MM.1S (cell line): Measurements from ENCODE around the gene SENP6.

Experiments used
- DNase-seq: peaks from one replicate; pipeline ENCODE4 v3.0.0-alpha.2; 2015
- H2AFZ ChIP-seq: fragments of 300-600 bp; sonication (generic); 2 replicates; pipeline ENCODE4 v1.6.0; 2016; ENCODE audit warnings: antibody characterized with exemption, low read length
- H3F3A ChIP-seq: fragments of 300-600 bp; sonication (generic); 2 replicates; pipeline ENCODE4 v1.6.1; 2016; ENCODE audit warnings: mild to moderate bottlenecking, antibody characterized with exemption, low read length, moderate library complexity, mixed read lengths; ENCODE audit not compliant: insufficient read depth
- H3K27ac ChIP-seq: fragments of 300-600 bp; sonication (generic); 2 replicates; pipeline ENCODE4 v1.5.1; 2016; ENCODE audit warnings: mild to moderate bottlenecking, low read length
- H3K27me3 ChIP-seq: fragments of 300-600 bp; sonication (generic); replicated peaks from 2 replicates; pipeline ENCODE4 v1.6.0; 2016; ENCODE audit warnings: low read length; ENCODE audit not compliant: insufficient read depth
- H3K36me3 ChIP-seq: fragments of 300-600 bp; sonication (generic); replicated peaks from 2 replicates; pipeline ENCODE4 v1.6.1; 2016; ENCODE audit warnings: mild to moderate bottlenecking, low read length, mixed read lengths; ENCODE audit not compliant: insufficient read depth
- H3K4me1 ChIP-seq: fragments of 300-600 bp; sonication (generic); 2 replicates; pipeline ENCODE4 v1.6.1; 2016; ENCODE audit warnings: low read length, mixed read lengths
- H3K4me2 ChIP-seq: fragments of 300-600 bp; sonication (generic); 2 replicates; pipeline ENCODE4 v1.6.0; 2016; ENCODE audit warnings: low read depth, low read length
- H3K4me3 ChIP-seq: fragments of 300-600 bp; sonication (generic); 2 replicates; pipeline ENCODE4 v1.5.1; 2016; ENCODE audit warnings: low read length, mixed read lengths
- H3K79me2 ChIP-seq: fragments of 300-600 bp; sonication (generic); 2 replicates; pipeline ENCODE4 v1.6.1; 2016; ENCODE audit warnings: mixed run types, low read length, mixed read lengths
- H3K9ac ChIP-seq: fragments of 300-600 bp; sonication (generic); 2 replicates; pipeline ENCODE4 v1.6.1; 2016; ENCODE audit warnings: low read length, mixed read lengths
- H3K9me2 ChIP-seq: fragments of 300-600 bp; sonication (generic); replicated peaks from 2 replicates; pipeline ENCODE4 v1.6.1; 2016; ENCODE audit warnings: mild to moderate bottlenecking, low read length, mixed read lengths; ENCODE audit not compliant: insufficient read depth
- H3K9me3 ChIP-seq: fragments of 300-600 bp; sonication (generic); replicated peaks from 2 replicates; pipeline ENCODE4 v1.6.1; 2016; ENCODE audit warnings: mild to moderate bottlenecking, low read length, mixed read lengths; ENCODE audit not compliant: insufficient read depth
- H4K20me1 ChIP-seq: fragments of 300-600 bp; sonication (generic); 2 replicates; pipeline ENCODE4 v1.6.1; 2016; ENCODE audit warnings: mild to moderate bottlenecking, low read length, moderate library complexity, mixed read lengths; ENCODE audit not compliant: insufficient read depth
- EZH2 ChIP-seq: fragments of 300-600 bp; sonication (generic); optimal IDR thresholded peaks from 2 replicates; pipeline ENCODE3; 2017; ENCODE audit warnings: low read depth, mild to moderate bottlenecking, antibody characterized with exemption, low read length, mixed read lengths
- EZH2phosphoT487 ChIP-seq: fragments of 300-600 bp; sonication (generic); IDR thresholded peaks from 2 replicates; pipeline ENCODE4 v1.6.1; 2018; ENCODE audit warnings: antibody characterized with exemption, low read length
- TF ChIP-seq, protein P1 (sequence below): fragments of 300-600 bp; sonication (generic); IDR thresholded peaks from 2 replicates; pipeline ENCODE4 v1.5.1; 2016; ENCODE audit warnings: antibody characterized with exemption, low read length, mixed read lengths

The SENP6 gene

DNA sequence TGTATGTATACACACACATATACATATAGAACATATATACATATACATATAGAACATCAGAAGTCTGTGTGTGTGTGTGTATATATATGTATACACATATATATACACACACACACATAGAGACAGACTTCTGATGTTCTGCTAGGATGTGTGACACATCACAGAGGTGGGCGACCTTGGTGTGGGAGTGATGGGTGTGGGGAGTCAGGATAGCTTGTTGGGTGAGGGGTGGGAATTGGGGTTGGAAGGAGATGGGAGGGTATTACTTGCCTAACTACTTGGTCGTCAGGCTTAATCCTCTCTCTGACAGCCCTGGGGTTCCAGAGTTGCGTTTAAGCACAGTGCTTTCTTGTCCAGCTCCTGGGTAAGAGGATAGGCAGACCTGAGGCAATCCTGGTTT lies 155.6 kb downstream of the SENP6 start:
- no peaks in the 10 kb centered on the region for H3K9me2 ChIP-seq
- H2AFZ ChIP-seq, result no peak overlapping the region
- TF ChIP-seq EZH2, result no peak
- TF ChIP-seq EZH2phosphoT487, result no peak
- TF ChIP-seq, protein P1, sequence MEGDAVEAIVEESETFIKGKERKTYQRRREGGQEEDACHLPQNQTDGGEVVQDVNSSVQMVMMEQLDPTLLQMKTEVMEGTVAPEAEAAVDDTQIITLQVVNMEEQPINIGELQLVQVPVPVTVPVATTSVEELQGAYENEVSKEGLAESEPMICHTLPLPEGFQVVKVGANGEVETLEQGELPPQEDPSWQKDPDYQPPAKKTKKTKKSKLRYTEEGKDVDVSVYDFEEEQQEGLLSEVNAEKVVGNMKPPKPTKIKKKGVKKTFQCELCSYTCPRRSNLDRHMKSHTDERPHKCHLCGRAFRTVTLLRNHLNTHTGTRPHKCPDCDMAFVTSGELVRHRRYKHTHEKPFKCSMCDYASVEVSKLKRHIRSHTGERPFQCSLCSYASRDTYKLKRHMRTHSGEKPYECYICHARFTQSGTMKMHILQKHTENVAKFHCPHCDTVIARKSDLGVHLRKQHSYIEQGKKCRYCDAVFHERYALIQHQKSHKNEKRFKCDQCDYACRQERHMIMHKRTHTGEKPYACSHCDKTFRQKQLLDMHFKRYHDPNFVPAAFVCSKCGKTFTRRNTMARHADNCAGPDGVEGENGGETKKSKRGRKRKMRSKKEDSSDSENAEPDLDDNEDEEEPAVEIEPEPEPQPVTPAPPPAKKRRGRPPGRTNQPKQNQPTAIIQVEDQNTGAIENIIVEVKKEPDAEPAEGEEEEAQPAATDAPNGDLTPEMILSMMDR, result no peak
- peaks cover 15% of the 10 kb centered on the region for H3K4me1 ChIP-seq
- DNase-seq, result no peak
- no peak overlapping the region for H3K27ac ChIP-seq
- H3K4me3 ChIP-seq, result no peak overlapping the region
- no peaks in the 10 kb centered on the region for H3K9me3 ChIP-seq
- H3K27me3 ChIP-seq, result no peaks in the 10 kb centered on the region
- peaks cover 8% of the 10 kb centered on the region for H3F3A ChIP-seq
- H3K36me3 ChIP-seq, result no peaks in the 10 kb centered on the region
- H3K79me2 ChIP-seq, result peaks cover 97% of the 10 kb centered on the region
- no peak overlapping the region for H3K4me2 ChIP-seq
- no peaks in the 10 kb centered on the region for H4K20me1 ChIP-seq
- H3K9ac ChIP-seq, result no peak overlapping the region

DNA sequence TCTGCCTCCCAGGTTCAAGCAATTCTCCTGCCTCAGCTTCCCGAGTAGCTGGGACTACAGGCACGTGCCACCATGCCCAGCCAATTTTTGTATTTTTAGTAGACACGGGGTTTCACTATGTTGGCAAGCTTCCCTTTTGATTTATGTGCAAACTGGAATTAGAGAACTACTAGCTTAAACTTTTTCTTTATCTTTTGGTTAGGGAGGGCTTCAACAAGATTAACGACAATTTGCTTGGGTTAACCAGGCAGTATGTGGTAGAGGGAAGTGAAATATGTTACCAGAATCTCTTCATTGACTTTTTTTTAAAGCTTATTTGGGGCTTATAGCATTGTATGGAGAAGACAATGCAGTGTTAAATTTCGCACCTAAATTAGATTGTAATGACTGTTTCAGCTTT lies 156.4 kb downstream of the SENP6 start:
- peaks cover 4% of the 10 kb centered on the region; the same call in 1 of the 2 replicates for H3F3A ChIP-seq
- TF ChIP-seq, protein P1, result no peak

DNA sequence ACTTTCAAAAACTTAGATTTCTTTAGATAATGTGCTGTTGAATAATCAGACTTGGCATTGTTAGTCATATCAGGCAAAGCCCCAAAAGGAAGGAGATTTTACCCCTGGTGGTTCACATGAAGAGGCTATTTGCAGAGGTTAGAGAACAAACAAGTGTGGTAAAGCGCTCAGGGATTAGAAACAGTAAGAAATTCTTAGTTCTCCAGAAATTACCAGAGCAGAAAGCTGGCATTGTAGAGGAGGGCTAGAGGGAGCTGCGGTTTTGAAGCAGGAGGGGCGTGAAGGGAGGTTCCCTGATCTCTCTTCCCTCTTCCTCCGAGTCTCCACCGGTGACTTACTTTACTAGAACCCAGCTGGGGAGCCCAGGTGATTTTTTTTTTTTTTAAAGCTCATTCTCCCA lies 157.5 kb downstream of the SENP6 start:
- Histone ChIP-seq H3K9ac (no peak overlapping the region), H3K36me3 (no peaks in the 10 kb centered on the region; the same call in 1 of the 2 replicates), H3K4me3 (no peak overlapping the region), H3K9me3 (no peaks in the 10 kb centered on the region), H3K9me2 (no peaks in the 10 kb centered on the region), H3K79me2 (peaks cover 98% of the 10 kb centered on the region), H4K20me1 (no peaks in the 10 kb centered on the region), H3K27ac (no peak overlapping the region), H3K4me2 (no peak overlapping the region), H2AFZ (no peak overlapping the region), H3K4me1 (no peaks in the 10 kb centered on the region), H3F3A (no peaks in the 10 kb centered on the region), H3K27me3 (no peaks in the 10 kb centered on the region)
- no peak for DNase-seq
- no peak for TF ChIP-seq EZH2phosphoT487
- no peak for TF ChIP-seq EZH2
- TF ChIP-seq, protein P1, result no peak

More for the DNA sequence above, 156.4 kb downstream of the SENP6 start:
- no peak overlapping the region for H3K4me3 ChIP-seq
- no peak overlapping the region for H2AFZ ChIP-seq
- H3K27ac ChIP-seq, result no peak overlapping the region
- no peaks in the 10 kb centered on the region for H3K9me2 ChIP-seq
- no peaks in the 10 kb centered on the region for H3K27me3 ChIP-seq
- H3K4me1 ChIP-seq, result peaks cover 7% of the 10 kb centered on the region
- no peak for DNase-seq
- H4K20me1 ChIP-seq, result no peaks in the 10 kb centered on the region
- H3K4me2 ChIP-seq, result no peak overlapping the region
- no peak overlapping the region for H3K9ac ChIP-seq
- H3K79me2 ChIP-seq, result peaks cover 97% of the 10 kb centered on the region
- no peaks in the 10 kb centered on the region for H3K9me3 ChIP-seq
- no peaks in the 10 kb centered on the region for H3K36me3 ChIP-seq
